HCT116 (cell line): ENCODE data around the gene RGS17. TPM values are rescaled to one million over a fixed set of nuclear protein-coding genes. Genes with fewer than 3 reads are reported as not detected.

Experiments used
- ATAC-seq: fragments of 200-7000 bp; cut with Tn5 transposase; 2 replicates; pipeline ENCODE4 v1.9.1; 2020; ENCODE audit warnings: mild to moderate bottlenecking, moderate library complexity
- BruUV-seq: library from RNA; stranded (reverse); fragments of 400-500 nt; replicated peaks from 2 replicates; lab custom pipeline; 2021; lab: Mats Ljungman, UMichigan
- CTCF ChIA-PET: fragments of 300-600 bp; sonication (Branson Sonifier 250); formaldehyde crosslinking; loops from one replicate; lab custom pipeline; 2021; ENCODE audit warnings: antibody characterized with exemption; lab: Charles Lee
- POLR2A ChIA-PET: fragments of 300-600, 350-600 bp; sonication (Branson Sonifier 250); formaldehyde crosslinking; loops from one replicate; lab custom pipeline; 2021; ENCODE audit warnings: antibody characterized with exemption; lab: Charles Lee
- RAD21 ChIA-PET, 2 experiments: fragments of 300-600 bp; sonication (Branson Sonifier 250); formaldehyde crosslinking; loops; one replicate each; lab custom pipeline; 2023; ENCODE audit warnings: low total read pairs in 2 of 2; ENCODE audit not compliant: uncharacterized antibody in 2 of 2, unreplicated experiment in 2 of 2, low non-redundant PET in 1 of 2; lab: Charles Lee
- DNase-seq: peaks from one replicate; pipeline ENCODE4 v3.0.0-alpha.2; 2010; ENCODE audit warnings: low read depth, low spot score
- H2AFZ ChIP-seq: fragments of 200-600 bp; shearing (Covaris generic), sonication (generic); 2 replicates; pipeline ENCODE4 v1.6.1; 2017; ENCODE audit warnings: low read depth, mixed run types, mixed read lengths, antibody characterized with exemption, low read length; ENCODE audit not compliant: poor library complexity, severe bottlenecking
- H3K27ac ChIP-seq: 2 replicates; pipeline ENCODE4 v1.5.1; 2012; ENCODE audit warnings: low read depth, low read length
- H3K27me3 ChIP-seq: fragments of 200-600 bp; sonication (generic); 2 replicates; pipeline ENCODE4 v1.6.1; 2016; ENCODE audit warnings: mixed run types, low read length, mixed read lengths; ENCODE audit not compliant: insufficient read depth
- H3K36me3 ChIP-seq, 2 experiments: fragments of 200-500 bp in 1 of 2; fragments of 200-600 bp in 1 of 2; sonication (Bioruptor generic) in 1 of 2; sonication (generic) in 1 of 2; 2 replicates each; pipeline versions ENCODE4 v1.5.1 to v1.6.1; 2014 to 2016; ENCODE audit warnings: low read length in 2 of 2, inconsistent platforms in 1 of 2, mixed read lengths in 1 of 2, mixed run types in 1 of 2; ENCODE audit not compliant: insufficient read depth in 2 of 2, control insufficient read depth in 1 of 2
- H3K4me1 ChIP-seq, 2 experiments: fragments of 200-600 bp in 1 of 2; sonication (generic) in 1 of 2; 2 replicates each; pipeline versions ENCODE4 v1.5.1 to v1.6.1; 2012 to 2017; ENCODE audit warnings: low read length in 2 of 2, inconsistent platforms in 1 of 2, mild to moderate bottlenecking in 1 of 2, mixed read lengths in 1 of 2, mixed run types in 1 of 2, moderate library complexity in 1 of 2; ENCODE audit not compliant: insufficient read depth in 2 of 2, control insufficient read depth in 1 of 2
- H3K4me2 ChIP-seq: fragments of 200-600 bp; sonication (generic); 2 replicates; pipeline ENCODE4 v1.6.1; 2017; ENCODE audit warnings: mixed run types, low read length, mixed read lengths
- H3K4me3 ChIP-seq, 2 experiments: fragments of 200-600 bp in 1 of 2; sonication (generic) in 1 of 2; replicated peaks in 1 of 2; 2 replicates each; pipeline ENCODE4 v1.5.1; 2011 to 2016; ENCODE audit warnings: low read length in 2 of 2, control low read depth in 1 of 2, low read depth in 1 of 2, mild to moderate bottlenecking in 1 of 2, mixed read lengths in 1 of 2, mixed run types in 1 of 2
- H3K79me2 ChIP-seq: fragments of 200-600 bp; sonication (generic); 2 replicates; pipeline ENCODE4 v1.6.1; 2017; ENCODE audit warnings: mild to moderate bottlenecking, mixed run types, low read length, moderate library complexity, mixed read lengths; ENCODE audit not compliant: insufficient read depth
- H3K9ac ChIP-seq: fragments of 200-600 bp; sonication (generic); 2 replicates; pipeline ENCODE4 v1.6.1; 2016; ENCODE audit warnings: low read length, mixed read lengths
- H3K9me2 ChIP-seq: fragments of 200-600 bp; sonication (generic), shearing (Covaris generic); 2 replicates; pipeline ENCODE4 v1.6.1; 2017; ENCODE audit warnings: mixed run types, mild to moderate bottlenecking, moderate library complexity; ENCODE audit not compliant: insufficient read depth
- H3K9me3 ChIP-seq, 2 experiments: fragments of 200-500 bp in 1 of 2; fragments of 200-600 bp in 1 of 2; sonication (Bioruptor generic) in 1 of 2; sonication (generic) in 1 of 2; 2 replicates each; pipeline ENCODE4 v1.6.1; 2014 to 2017; ENCODE audit warnings: low read length in 2 of 2, mixed read lengths in 2 of 2, inconsistent platforms in 1 of 2, low read depth in 1 of 2, mild to moderate bottlenecking in 1 of 2, mixed run types in 1 of 2, moderate library complexity in 1 of 2; ENCODE audit not compliant: control insufficient read depth in 1 of 2, insufficient read depth in 1 of 2
- H4K20me1 ChIP-seq: fragments of 200-600 bp; sonication (generic), shearing (Covaris generic); 2 replicates; pipeline ENCODE4 v1.6.1; 2017; ENCODE audit warnings: mixed run types, mild to moderate bottlenecking, moderate library complexity; ENCODE audit not compliant: insufficient read depth
- CBX3 ChIP-seq: IDR thresholded peaks from 2 replicates; pipeline ENCODE4 v1.6.1; 2012; ENCODE audit warnings: low read depth
- CEBPB ChIP-seq: IDR thresholded peaks from 2 replicates; pipeline ENCODE4 v1.6.1; 2012; ENCODE audit warnings: low read depth
- ELF1 ChIP-seq: IDR thresholded peaks from 2 replicates; pipeline ENCODE4 v1.6.1; 2012; ENCODE audit warnings: low read depth, borderline replicate concordance
- EZH2phosphoT487 ChIP-seq: fragments of 200-600 bp; IDR thresholded peaks from 2 replicates; pipeline ENCODE4 v1.6.1; 2018; ENCODE audit warnings: antibody characterized with exemption, borderline replicate concordance
- MAX ChIP-seq: IDR thresholded peaks from 2 replicates; pipeline ENCODE4 v1.6.1; 2012
- POLR2A ChIP-seq: IDR thresholded peaks from 2 replicates; pipeline ENCODE4 v1.7.0; 2011; ENCODE audit warnings: borderline replicate concordance; ENCODE audit not compliant: insufficient read depth, insufficient read length; ENCODE audit errors: extremely low read depth
- RAD21 ChIP-seq: IDR thresholded peaks from 2 replicates; pipeline ENCODE4 v1.6.1; 2012; ENCODE audit warnings: low read depth, mild to moderate bottlenecking
- YY1 ChIP-seq: IDR thresholded peaks from 2 replicates; pipeline ENCODE4 v1.6.1; 2011; ENCODE audit warnings: low read length, low read depth, moderate library complexity, mild to moderate bottlenecking; ENCODE audit not compliant: insufficient replicate concordance; ENCODE audit errors: extremely low read depth
- ZBTB33 ChIP-seq: IDR thresholded peaks from 2 replicates; pipeline ENCODE4 v1.6.1; 2011; ENCODE audit warnings: mild to moderate bottlenecking, low read length, moderate library complexity; ENCODE audit not compliant: insufficient replicate concordance; ENCODE audit errors: extremely low read depth
- ZFX ChIP-seq: fragments of 450-650 bp; IDR thresholded peaks from 2 replicates; pipeline ENCODE4 v1.6.1; 2017
- ZNF274 ChIP-seq: fragments of 200-500 bp; sonication (Bioruptor generic); IDR thresholded peaks from 2 replicates; pipeline ENCODE4 v1.6.1; 2014; ENCODE audit warnings: mild to moderate bottlenecking, low read depth, low read length, inconsistent platforms
- intact Hi-C: fragments of 100-400 bp; cut with micrococcal nuclease; formaldehyde crosslinking; loops from 2 replicates; pipeline ENCODE4 v1.10.0; 2022
- total RNA-seq: library from RNA; stranded (reverse); gene quantifications from one replicate; pipeline ENCODE4 v1.2.1, GENCODE V29; 2021; ENCODE audit not compliant: unreplicated experiment

The RGS17 gene
- total RNA-seq, 1 experiment from 2014 or later, result 3.9 TPM

- intact Hi-C loops, result no loop called here
- H3K4me2 ChIP-seq, result peak overlapping the region; percentile 93
- H4K20me1 ChIP-seq, result no peaks in the 10 kb centered on the region
- BruUV-seq, result no TSS peak
- no peak overlapping the region for H2AFZ ChIP-seq
- DNase-seq (no peak), ATAC-seq (no peak)
- TF ChIP-seq CBX3 (no peak), YY1 (no peak), POLR2A (no peak), ZFX (no peak), EZH2phosphoT487 (no peak), ZNF274 (no peak), RAD21 (no peak), MAX (no peak), ZBTB33 (no peak), ELF1 (no peak), CEBPB (no peak)
- no peaks in the 10 kb centered on the region for H3K9me3 ChIP-seq
- ChIA-PET CTCF (no interaction called here), RAD21 (no interaction called here), POLR2A (no interaction called here)
- no peaks in the 10 kb centered on the region for H3K9me2 ChIP-seq
- peaks cover 0 to 17% of the 10 kb centered on the region in 2 experiments; a peak in 2 of 4 replicates for H3K36me3 ChIP-seq
- no peaks in the 10 kb centered on the region for H3K27me3 ChIP-seq
- H3K4me1 ChIP-seq, result peaks cover 8 to 28% of the 10 kb centered on the region in 2 experiments; a peak in 3 of 4 replicates
- peaks cover 70% of the 10 kb centered on the region for H3K79me2 ChIP-seq
- peak overlapping the region; percentile 90 for H3K27ac ChIP-seq
- peak overlapping the region; percentile 99 for H3K9ac ChIP-seq
- H3K4me3 ChIP-seq, result peak overlapping the region; percentile 93 to 94
Observed at GRCh38 chr6:152984513-152984872, 146.6 kb downstream of the RGS17 start.
